SH-SY5Y (cell line): Measurements from ENCODE around the gene ZNF232.

Experiments
- GATA2 ChIP-seq: IDR thresholded peaks from 2 replicates; pipeline ENCODE4 v1.6.1; 2011; ENCODE audit warnings: mild to moderate bottlenecking, low read depth, low read length
- GATA3 ChIP-seq: IDR thresholded peaks from 2 replicates; pipeline ENCODE4 v1.6.1; 2011; ENCODE audit warnings: low read depth, mild to moderate bottlenecking, low read length, moderate library complexity

ZNF232 gene

GRCh38 chr17:5111402-5112204 lies at the start of gene ZNF232:
ZNF232 (minus strand) TSS chr17:5111878; CDS start chr17:5111822, 56 bp downstream.
- TF ChIP-seq GATA2 (no peak), GATA3 (no peak)

GRCh38 chr17:5139458-5139732 lies 27.7 kb upstream of the ZNF232 start:
- TF ChIP-seq GATA2: no peak
- TF ChIP-seq GATA3: no peak

- TF ChIP-seq GATA3: no peak
- TF ChIP-seq GATA2: no peak
Observed at GRCh38 chr17:5138616-5139457, 27.2 kb upstream of the ZNF232 start.

GRCh38 chr17:5135726-5136579 lies 24.3 kb upstream of the ZNF232 start:
- TF ChIP-seq GATA2: no peak
- no peak for TF ChIP-seq GATA3

- TF ChIP-seq GATA2 (no peak), GATA3 (no peak)
Observed at GRCh38 chr17:5133311-5133710, 21.6 kb upstream of the ZNF232 start.

GRCh38 chr17:5131146-5131715 lies 19.6 kb upstream of the ZNF232 start:
- TF ChIP-seq GATA2: no peak
- no peak for TF ChIP-seq GATA3

GRCh38 chr17:5128905-5129535 lies 17.3 kb upstream of the ZNF232 start:
- no peak for TF ChIP-seq GATA3
- no peak for TF ChIP-seq GATA2

- TF ChIP-seq GATA3 (no peak), GATA2 (no peak)
Observed at GRCh38 chr17:5127910-5128309, 16.2 kb upstream of the ZNF232 start.

GRCh38 chr17:5126719-5127488 lies 15.2 kb upstream of the ZNF232 start:
- TF ChIP-seq GATA3 (no peak), GATA2 (no peak)

GRCh38 chr17:5123343-5124124 lies 11.9 kb upstream of the ZNF232 start:
- TF ChIP-seq GATA3: no peak
- TF ChIP-seq GATA2: no peak

- TF ChIP-seq GATA2 (no peak), GATA3 (no peak)
Observed at GRCh38 chr17:5122586-5123342, 11.1 kb upstream of the ZNF232 start.

- TF ChIP-seq GATA3 (no peak), GATA2 (no peak)
Observed at GRCh38 chr17:5121186-5121841, 9.6 kb upstream of the ZNF232 start.
